ENCODE data around the gene RCBTB1. TPM values are rescaled to one million over a fixed set of nuclear protein-coding genes. Genes with fewer than 3 reads are reported as not detected.

Gene RCBTB1
- total RNA-seq, 2 experiments from 2014 or later, result 15.1 to 31.1 TPM

DNA sequence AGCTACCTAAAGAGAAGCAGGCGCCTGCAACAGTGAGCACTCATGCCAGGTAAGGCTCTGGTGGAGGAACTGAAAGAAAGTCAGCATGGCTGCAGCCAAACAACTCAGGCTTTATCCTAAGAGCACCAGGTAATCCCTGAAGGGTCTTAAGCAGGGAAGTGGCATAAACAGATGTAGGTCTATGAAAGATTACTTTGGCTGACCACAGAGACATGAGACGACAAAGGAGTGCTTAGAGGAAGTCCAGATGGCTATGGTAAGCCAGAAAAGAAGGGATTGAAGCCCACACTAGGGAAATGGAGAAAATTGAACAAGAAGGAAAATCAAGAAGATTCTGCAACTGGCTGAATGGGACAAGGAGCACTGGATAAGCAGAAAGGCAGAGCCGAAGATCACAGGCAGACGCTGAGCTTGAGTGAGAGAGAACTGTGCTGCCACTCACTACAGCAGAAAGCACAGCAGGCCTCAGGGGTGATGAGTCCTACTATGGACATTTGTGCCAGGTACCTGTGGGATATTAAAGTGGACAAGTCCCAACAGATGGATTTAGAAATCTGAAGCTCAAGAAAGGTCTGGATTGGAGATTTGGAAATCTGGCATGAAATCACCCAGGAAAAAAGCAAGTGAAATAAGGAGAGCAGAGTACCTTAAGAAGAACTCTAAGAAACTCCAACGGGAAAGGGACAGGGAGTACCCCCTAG is 4.2 kb downstream of the RCBTB1 start:
- no peak overlapping the region for H2AFZ ChIP-seq (ENCODE audit: low read length)
- H3K36me3 ChIP-seq (ENCODE audit: insufficient read depth, low read length), result peaks cover 45% of the 10 kb centered on the region
- no peaks in the 10 kb centered on the region for H3K9me3 ChIP-seq (ENCODE audit: low read length)
- intact Hi-C loops (cut with micrococcal nuclease; ENCODE audit: unreplicated experiment), result loop anchor here (2.0 kb wide), 1 partner anchor 18 kb away; no protein-coding TSS in a partner anchor
- peak overlapping the region; percentile 0 for H3K27ac ChIP-seq (ENCODE audit: low read depth, low read length, poor library complexity, severe bottlenecking)
- no peaks in the 10 kb centered on the region for H3K9me2 ChIP-seq (ENCODE audit: insufficient read depth, low read length)
- peaks cover 6% of the 10 kb centered on the region; the same call in 1 of the 2 replicates for H4K20me1 ChIP-seq (ENCODE audit: insufficient read depth, low read length)
- H3K79me2 ChIP-seq (ENCODE audit: insufficient read depth, low read depth, low read length), result peaks cover 16% of the 10 kb centered on the region
- ChIA-PET POLR2A (interaction anchor here (0.5 kb wide), 1 partner anchor 502 kb away, joined by 3 read pairs; no protein-coding TSS in a partner anchor), CTCF (ENCODE audit: unreplicated experiment) (interaction anchor here (0.6 kb wide), 1 partner anchor 140 kb away, joined by 3 read pairs; no protein-coding TSS in a partner anchor)
- peak overlapping the region; percentile 9 for H3K4me2 ChIP-seq (ENCODE audit: low read length)
- H3K4me3 ChIP-seq (ENCODE audit: low read depth, low read length, poor library complexity, severe bottlenecking), result no peak overlapping the region
- DNase-seq (ENCODE audit: low spot score), result peak; percentile 57
- no TSS peak for BruUV-seq (replicated peaks)
- peaks cover 23% of the 10 kb centered on the region for H3K4me1 ChIP-seq (ENCODE audit: insufficient read depth, low read length, poor library complexity, severe bottlenecking)
- no peak for TF ChIP-seq EZH2phosphoT487 (IDR thresholded peaks at IDR 0.05; ENCODE audit: borderline replicate concordance, low read depth, low read length)
- TF ChIP-seq, protein P1, sequence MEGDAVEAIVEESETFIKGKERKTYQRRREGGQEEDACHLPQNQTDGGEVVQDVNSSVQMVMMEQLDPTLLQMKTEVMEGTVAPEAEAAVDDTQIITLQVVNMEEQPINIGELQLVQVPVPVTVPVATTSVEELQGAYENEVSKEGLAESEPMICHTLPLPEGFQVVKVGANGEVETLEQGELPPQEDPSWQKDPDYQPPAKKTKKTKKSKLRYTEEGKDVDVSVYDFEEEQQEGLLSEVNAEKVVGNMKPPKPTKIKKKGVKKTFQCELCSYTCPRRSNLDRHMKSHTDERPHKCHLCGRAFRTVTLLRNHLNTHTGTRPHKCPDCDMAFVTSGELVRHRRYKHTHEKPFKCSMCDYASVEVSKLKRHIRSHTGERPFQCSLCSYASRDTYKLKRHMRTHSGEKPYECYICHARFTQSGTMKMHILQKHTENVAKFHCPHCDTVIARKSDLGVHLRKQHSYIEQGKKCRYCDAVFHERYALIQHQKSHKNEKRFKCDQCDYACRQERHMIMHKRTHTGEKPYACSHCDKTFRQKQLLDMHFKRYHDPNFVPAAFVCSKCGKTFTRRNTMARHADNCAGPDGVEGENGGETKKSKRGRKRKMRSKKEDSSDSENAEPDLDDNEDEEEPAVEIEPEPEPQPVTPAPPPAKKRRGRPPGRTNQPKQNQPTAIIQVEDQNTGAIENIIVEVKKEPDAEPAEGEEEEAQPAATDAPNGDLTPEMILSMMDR (conservative IDR thresholded peaks at IDR 0.05; ENCODE audit: low read length), result no peak

DNA sequence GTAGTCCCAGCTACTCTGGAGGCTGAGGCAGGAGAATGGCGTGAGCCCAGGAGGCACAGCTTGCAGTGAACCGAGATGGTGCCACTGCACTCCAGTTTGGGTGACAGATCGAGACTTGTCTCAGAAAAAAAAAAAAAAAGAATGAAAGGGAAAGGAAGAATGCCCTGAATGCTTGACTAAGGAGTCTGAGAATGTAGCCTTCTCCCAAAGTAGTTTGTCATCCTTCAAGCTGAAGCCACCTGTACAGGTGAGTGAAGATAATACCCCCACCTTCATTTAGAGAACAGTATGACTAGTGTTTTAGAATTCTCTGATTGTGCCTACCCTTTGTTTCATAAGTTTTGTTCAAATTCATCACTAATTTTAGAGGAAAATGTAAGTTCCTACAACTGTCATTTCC is 5.9 kb downstream of the RCBTB1 start:
- H3K36me3 ChIP-seq (ENCODE audit: insufficient read depth, low read length), result peaks cover 56% of the 10 kb centered on the region
- H2AFZ ChIP-seq (ENCODE audit: low read length), result no peak overlapping the region
- no peak for DNase-seq (ENCODE audit: low spot score)
- no TSS peak for BruUV-seq (replicated peaks)
- peaks cover 9% of the 10 kb centered on the region for H3K79me2 ChIP-seq (ENCODE audit: insufficient read depth, low read depth, low read length)
- no peak overlapping the region for H3K27ac ChIP-seq (ENCODE audit: low read depth, low read length, poor library complexity, severe bottlenecking)
- peaks cover 21% of the 10 kb centered on the region for H3K4me1 ChIP-seq (ENCODE audit: insufficient read depth, low read length, poor library complexity, severe bottlenecking)
- no peaks in the 10 kb centered on the region for H3K9me2 ChIP-seq (ENCODE audit: insufficient read depth, low read length)
- no peaks in the 10 kb centered on the region for H3K9me3 ChIP-seq (ENCODE audit: low read length)
- TF ChIP-seq, protein P1 (conservative IDR thresholded peaks at IDR 0.05; ENCODE audit: low read length), result no peak
- no peak for TF ChIP-seq EZH2phosphoT487 (IDR thresholded peaks at IDR 0.05; ENCODE audit: borderline replicate concordance, low read depth, low read length)
- no peak overlapping the region for H3K4me2 ChIP-seq (ENCODE audit: low read length)
- H3K4me3 ChIP-seq (ENCODE audit: low read depth, low read length, poor library complexity, severe bottlenecking), result no peak overlapping the region
- POLR2A ChIA-PET, result no interaction called here
- CTCF ChIA-PET (ENCODE audit: unreplicated experiment), result no interaction called here
- H4K20me1 ChIP-seq (ENCODE audit: insufficient read depth, low read length), result peaks cover 6% of the 10 kb centered on the region; the same call in 1 of the 2 replicates
- intact Hi-C loops (cut with micrococcal nuclease; ENCODE audit: unreplicated experiment), result no loop called here
